ENCODE data around the gene NPTN.

NPTN gene

DNA sequence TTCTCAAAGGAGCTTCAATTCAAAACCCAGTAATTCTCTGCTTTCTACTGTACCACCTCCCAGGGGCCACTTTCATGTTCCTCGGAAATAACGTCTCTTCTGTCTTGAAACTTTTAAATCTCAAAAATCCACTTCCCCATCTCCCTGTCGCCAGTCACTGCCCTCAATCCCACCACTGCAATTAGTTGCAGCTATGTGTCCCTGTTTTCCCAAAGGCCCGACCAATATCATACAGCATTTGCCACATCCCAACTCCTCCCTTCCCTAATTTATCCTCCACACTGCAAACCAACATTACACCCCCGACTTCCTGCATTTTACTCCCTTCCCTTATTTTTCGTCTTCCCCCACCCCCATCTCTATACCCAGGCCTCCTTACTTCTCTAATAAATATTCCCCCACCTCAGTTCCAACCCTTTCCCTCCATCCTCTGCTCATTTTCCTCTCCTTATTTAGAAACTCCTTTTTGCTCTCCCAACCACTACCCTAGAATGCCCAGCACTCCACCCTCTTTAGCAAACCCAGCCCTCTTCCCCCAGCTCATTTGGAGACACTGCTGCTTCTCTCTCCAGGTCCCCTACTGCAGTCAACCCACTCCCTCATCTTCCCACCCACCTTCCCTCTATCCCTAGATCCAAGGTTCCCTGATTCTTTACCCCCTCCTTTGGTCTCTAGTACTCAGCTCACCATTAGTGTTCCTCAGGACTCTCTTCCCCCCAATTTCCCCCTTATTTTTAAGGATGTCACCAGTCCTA, 1.1 kb downstream of the NPTN start:
- DNase-seq: peak; percentile 8

DNA sequence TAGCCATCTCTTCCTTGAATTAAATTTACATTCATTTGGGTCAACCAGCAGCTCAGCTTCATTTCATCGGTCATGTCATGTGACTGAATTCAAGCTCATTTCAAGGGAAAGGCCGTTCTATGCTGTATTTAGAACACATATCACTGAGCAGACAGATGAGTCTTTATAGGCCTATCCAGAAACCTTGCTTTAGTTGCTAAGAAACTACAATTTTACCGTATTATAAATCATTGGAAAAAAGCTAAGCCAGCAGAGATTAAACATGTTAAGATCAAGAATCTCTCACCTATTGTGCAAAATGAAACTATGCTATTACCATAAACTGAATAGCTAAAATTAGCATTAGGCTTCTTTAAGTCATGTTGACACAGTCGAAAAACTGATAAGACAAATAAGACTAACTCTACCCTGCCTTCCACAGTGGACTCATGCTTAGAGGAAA, 2.2 kb downstream of the NPTN start:
- DNase-seq: no peak

DNA sequence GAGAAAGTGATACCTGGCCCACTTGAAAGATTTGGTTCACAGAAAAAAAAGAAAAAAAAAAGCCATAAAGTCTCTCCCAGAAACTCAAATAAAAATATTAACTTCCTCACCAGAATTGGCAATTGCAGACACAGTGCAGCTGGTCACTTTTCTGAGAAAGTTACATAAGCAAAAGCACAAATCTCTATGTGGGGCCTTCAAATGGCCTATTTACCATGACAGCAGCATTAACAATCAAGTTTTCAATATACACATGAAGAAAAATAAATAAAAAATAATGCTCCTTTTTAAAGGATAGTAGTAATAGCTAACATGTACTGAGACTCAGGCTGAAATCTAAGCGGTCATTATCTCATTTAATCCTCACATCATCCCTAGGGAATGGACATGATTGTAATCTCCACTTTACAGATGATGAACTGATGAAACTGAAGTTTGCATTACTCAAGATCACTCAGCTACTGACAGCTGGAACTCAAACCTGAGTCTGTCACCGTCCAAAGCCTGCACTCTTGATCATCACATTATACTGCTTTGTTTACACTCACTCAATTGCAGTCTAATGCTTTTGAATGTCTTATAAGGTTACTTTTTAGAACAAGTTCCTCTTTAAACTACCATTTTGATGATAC, 3.3 kb downstream of the NPTN start:
- no peak for DNase-seq

DNA sequence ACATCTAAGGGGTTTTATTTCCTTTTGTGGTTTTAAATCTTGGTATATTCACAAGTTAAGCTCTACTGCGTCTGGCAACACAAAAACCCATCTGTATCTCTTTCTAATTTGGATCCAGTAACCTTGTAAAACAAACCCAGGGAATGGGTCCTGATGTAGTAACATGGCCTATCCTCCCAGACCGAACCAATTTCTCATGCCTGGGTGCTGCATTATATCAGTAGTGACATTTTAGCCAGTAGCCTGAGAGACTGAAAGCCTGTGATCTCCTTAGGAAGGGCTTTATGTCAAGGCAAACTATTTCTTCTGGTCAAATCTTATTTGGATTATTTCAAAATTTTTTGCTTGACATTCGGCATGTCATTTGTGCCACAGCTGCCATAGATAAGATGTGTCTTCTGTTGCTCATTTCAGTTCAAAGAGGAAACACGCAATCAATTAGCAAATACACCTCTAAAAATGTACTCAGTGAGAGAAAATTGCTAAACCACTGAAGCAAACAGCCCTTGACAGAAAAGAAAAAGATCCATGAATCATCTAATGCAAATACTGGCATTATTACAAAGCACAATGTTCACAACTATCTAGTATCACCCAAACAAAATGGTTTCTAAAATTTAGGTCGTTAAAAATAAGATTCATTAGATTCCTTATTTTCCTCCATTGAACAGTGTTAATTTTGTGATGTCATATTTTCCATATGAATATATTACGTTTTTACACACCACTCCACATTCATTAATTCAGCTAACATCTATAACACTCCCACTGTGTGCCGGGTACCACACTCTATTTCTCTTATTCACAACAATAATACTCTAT, 4.0 kb downstream of the NPTN start:
- peak; percentile 5 for DNase-seq

DNA sequence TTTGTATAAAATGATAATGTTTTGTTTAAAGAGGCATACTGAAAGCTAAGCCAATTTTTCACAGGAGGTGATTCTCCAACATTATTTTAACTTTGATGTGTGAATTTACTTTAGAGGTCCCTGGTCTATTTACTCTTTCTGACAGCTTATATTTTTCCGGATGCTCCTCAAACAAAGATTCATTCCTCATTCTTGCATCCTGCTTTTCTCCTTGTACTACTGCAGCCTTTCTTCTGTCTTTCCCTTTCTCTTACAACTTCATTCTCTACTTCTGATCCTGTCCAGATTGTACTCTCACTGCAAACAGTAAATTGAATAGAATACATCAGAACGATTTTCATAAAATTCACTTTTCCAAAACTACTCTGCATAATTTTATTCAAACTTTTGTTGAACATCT, 5.1 kb downstream of the NPTN start:
- DNase-seq: no peak

DNA sequence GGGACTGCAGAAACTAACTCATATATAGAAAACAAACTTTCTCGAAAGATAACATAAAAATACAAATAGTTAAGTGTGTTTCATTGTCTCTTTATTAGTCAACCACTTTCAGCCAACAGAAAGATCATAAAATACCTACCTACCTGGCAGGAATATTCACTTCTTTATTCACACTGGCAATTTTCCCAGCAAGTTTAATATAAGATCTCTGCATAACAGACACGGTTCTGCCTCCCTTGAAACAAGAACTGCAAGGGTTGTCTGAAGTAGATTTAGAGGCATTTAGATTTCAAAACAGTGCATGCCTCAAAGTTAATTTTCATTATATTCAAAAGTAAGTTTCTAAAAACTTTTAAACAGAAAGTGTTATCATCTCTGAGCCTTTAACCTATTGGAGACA, 7.1 kb downstream of the NPTN start:
- no peak for DNase-seq

DNA sequence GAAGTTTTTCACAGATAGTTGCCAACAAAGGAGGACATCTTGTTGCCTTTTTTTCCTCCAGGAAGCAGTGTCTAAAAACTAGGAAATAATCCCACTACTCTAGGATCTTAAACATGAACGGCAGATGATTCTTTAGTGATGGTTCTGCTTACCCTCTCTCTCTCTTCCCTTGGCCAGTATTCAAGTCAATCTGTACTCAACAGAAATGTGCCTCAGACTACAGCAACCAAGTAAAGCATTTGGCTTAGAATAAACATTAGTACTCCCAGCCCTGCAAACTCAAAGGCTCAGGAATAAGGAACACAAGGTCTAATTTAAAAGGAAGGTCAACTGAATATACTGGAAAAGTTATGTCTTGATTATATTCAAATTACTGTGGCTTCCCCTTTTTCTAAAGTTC, 8.7 kb downstream of the NPTN start:
- no peak for DNase-seq

DNA sequence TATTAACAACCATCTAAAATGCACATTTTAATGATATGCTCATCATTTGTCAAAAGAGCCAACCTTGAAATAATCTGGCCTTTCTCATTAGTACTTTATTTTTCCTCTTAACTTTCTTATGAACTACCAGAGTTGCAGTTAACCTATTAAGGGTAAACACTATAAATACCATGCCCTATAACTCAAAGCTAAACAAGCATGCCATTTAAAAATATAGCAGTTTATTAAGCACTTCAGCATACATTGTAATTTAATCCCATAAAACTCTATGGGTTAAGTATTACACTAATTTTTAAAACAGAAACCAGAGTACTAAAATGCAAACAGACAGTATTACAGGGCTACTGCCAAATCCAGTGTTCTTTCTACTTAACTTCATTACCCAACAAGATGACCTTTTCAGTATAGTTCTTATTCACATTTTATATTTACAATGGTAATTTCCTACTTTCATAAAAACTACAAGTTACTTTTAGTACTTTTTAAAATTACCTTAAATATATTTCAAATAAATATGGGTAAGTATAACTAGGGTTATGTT, 11.8 kb downstream of the NPTN start:
- no peak for DNase-seq

DNA sequence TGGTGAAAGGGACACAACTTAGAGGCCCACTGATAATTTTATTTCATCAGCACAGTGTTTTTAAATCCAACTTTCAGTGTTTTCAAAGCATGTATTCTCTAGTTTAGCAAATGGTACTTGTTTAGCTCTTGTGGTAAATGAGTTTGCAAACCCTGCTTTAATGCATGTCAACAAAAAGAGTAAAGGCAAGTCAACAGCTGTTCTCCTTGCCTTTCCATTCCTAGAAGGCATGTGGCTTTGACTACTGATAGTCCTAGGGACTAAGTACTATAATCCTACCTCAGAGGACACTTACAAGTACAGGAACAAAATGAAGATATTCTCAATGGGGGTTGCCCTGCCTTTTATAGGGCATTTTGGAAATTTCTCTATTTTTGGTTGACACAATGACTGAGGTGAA, 13.1 kb downstream of the NPTN start:
- no peak for DNase-seq

DNA sequence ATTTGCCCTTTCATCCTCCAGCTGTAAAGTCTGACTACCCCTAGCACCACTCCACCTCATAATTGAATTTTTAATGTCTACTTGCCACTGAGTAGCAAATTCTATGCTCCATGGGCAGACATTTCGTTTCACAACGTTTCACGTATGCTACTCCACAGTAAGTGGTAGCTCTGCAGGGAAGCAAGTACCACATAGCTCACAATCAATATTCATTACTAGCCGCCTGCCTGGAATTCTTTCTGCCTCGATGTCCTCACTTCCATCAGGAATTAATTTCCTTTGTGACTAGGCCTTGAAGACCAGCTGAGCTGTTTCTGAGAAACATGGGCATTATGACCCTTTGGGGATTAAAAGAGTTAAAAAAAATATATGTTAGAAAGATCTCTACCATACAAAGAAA, 15.3 kb downstream of the NPTN start:
- no peak for DNase-seq

DNA sequence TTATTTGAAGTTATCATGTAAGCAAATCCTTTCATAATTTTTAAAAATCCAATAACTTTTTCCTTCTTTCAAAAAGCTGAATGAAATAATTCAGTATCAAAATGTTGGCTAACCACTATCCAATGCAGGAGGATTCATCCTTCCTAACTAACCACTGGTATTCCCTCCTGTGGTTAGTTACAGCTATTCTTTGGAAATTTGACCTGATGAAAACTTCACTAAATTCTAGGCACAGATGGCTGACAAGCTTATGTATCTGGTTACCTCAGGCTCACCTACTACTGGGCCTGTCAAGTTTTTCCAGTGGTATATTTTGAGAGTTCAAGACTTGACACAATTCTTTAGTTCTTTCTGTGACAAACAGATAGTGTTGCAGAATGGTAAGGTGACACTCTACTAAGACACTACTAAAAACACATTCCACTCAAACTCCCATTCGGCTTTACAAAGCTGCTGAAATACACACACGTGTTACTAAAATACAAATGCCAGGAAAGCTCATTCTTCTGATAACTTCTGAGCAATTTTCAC, 15.8 kb downstream of the NPTN start:
- no peak for DNase-seq

DNA sequence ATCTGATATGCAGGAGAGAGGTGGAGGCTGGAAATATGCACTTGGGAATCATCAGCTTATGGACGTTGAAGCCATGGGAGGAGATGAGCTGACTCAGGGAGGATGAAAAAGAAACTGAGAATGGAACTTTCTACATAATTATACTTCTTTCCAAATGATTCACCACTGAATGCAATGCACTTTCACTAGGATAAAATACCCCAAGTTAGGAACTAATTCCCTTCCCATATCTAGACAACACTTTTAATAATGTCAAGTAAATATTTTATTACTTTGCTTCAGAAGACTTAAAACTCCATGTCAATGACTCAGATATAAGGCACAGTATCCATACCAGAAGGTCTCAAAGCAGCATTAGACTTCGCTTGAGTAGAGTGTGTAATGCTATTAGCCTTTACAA, 24.2 kb downstream of the NPTN start:
- no peak for DNase-seq

DNA sequence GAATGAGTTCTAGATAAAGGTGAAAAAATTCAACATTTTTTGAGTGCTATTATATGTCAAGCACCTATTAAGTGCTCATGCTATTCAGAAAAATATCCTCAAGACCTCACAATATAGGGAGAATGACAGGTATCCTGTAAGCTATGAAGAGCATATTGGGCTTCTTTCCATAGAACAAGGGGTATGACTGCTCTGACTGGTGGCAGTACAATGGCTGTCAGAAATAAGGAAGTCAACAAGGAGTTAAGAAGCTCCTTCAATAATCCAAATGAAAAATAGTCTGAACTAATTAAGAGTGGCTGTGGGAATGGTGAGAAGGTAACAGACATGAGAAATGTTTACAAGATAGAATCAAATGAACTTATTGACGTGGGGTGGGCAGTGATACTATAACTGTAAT, 24.7 kb downstream of the NPTN start:
- DNase-seq: no peak

DNA sequence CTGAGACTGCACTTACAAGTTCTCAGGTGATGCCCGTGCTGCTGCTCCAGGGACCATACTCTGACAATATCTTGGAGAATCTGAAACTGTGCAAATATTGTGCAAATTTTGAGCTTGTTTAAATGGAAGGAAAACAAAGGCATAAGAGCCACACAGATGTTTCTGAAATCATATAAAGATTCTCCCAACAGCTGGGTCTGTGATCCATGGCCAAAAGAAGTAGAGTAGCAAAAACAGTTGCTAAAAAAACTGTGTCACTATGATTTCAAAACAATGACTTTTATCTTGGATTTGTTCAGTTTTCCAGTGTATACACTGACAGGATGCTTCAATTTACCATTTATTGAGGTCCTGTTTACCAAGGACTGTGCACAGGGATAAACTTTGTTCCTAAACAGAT, 25.3 kb downstream of the NPTN start:
- DNase-seq: no peak

DNA sequence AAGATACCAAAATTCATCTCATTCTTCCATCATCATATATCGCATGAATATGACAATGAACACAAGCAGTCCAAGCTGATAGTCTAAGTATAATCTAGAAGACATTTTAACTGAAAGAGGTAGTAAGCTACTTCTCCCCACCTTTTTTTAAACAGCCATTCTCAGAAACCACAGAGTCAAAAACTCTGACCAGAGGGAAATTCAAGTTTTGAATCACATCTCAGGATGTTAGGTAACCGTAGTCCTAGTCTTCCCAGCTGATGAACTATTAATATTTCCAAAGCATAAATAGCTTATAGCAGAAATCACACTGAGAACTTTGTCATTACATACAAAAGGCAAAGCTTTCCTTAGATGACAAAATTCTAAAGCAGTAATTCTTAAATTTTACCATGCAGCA, 25.8 kb downstream of the NPTN start:
- no peak for DNase-seq

DNA sequence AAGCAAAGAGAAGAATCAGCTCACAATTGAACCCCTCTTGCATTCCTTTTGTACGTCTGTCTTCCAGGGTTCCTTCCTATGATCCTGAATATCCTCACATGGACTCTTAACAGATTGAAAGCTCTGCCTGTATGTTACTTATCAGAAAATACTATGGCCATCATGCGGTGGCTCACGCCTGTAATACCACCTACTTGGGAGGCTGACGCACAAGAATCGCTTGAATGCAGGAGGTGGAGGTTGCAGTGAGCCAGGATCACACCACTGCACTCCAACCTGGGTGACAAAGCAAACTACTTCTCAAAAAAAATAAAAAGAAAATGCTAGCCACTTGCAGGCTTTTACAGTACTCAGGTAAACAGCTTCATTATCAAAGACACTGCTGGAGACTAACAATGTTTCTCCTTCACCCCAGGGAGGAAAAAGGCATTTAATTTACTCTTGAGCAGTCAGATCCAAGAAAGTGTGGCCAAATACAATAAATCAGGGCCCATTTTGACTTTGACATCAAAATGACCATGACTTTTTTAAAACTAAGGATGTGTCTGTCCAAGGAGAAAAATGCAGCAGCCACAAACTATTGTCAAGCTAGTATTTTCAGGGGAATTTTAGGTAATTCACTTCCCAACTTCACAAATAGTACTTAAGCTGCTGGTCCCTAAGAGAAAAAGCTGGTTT, 27.3 kb downstream of the NPTN start:
- DNase-seq: no peak

DNA sequence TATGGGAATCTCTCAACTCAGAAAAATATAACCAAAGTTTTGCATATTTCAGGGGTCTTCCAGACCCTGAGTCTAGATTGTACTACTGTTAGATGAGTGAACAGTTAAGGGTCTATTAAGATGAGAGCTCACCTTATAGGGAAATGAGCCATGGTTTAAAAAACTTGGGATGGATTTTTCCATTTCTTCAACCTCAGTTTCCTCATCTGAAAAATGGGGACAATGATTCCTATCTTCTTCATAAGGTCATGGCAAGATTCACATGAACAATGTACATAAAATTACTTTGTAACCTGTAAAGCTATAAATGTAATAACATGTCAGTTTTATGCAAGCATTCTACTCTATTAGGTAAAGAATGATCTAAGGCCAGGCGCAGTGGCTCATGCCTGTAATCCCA, 28.7 kb downstream of the NPTN start:
- no peak for DNase-seq

DNA sequence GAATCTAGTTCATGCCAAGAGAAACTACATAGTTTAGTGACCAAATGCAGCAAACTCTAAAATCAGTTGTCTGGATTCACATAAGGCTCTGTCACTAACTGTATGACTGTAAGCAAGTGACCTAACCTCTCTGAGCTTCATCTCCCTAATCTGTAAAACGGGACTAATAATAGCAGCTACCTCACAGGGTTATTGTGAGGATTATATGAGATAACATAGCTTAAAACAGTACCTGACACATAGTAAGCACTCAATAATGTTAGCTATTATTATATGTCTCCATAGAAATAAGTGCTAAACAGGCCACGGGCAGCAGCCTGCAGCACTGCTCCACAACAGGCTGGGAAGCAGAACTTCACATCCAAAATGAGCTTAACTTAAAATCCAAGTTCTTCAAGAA, 30.2 kb downstream of the NPTN start:
- no peak for DNase-seq

DNA sequence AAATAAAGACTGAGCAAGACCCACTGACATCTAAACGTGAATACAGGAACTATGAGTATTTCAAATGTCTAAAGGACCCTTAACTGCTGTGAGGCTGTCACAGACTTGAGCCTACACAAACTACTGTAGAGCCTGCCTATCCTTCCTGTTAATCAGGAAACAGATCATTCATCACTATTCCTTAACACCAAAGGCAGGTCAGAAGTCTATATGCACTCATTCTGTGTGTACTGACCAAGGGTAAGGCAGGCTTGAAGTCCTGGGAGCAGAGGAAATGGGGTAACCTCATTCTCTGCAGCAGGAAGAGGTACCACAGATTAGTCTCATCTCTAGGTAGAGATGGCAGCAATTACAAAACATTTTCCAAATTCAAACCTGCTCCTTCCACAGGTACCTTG, 30.7 kb downstream of the NPTN start:
- no peak for DNase-seq

DNA sequence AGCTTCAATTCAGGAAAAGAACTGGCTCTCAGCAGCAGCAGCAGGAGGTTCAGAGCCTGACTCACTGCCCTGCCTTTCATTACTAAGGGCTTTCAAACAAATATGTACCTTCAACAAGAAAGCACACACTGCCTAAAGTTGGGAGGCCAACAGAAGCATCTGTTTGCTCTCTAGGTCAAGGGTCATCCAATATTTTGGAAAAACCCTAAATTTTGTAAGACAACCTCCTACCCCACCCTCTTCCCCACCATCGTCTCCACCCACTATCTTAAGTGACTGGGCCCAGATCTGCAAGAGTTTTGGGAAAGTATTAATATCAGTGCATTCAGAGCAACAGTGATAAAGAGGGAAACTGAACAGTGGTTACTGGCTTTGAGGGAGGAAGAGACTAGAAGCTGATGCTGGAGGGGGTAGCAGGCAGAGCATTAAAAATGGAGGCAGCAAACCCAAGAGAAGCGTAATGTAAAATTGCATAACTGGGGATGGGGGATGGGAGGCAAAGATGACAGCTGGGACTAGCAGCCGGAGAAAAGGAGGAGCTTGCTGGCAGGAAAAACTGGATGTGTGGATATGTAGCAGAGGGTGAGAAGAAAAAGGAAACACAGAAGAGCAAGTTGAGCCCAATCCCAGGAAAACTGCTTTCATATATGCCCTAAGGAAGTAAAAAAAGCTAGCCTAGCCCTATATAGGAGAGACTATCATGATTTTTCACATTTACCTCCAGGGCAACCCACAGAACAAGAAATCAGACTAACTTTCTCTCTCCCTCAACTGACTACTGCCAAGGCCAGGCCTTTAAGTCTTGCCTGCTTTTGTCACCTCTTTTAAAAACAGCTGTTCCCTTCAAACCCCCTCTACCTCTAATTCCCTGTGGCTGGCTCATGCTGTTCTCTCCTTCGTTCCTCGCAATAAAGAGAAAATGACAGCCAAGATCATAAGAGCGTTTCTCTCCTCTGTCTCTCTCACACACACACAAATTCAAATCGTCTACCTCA, 31.4 kb downstream of the NPTN start:
- no peak for DNase-seq

Data from NCI-H2029 (cell line).